Liver (tissue), 9 donors: ENCODE measurements around the gene PAXX. TPM values are rescaled to one million over a fixed set of nuclear protein-coding genes. Genes with fewer than 3 reads are reported as not detected.

ENCODE experiments used
- DNase-seq: peaks from one replicate; pipeline ENCODE4 v3.0.0-alpha.2; 2017; ENCODE audit warnings: low spot score
- H3K27ac ChIP-seq, 2 donors: one replicate each; pipeline ENCODE4 v1.7.0; 2013; ENCODE audit warnings: inconsistent platforms in 2 of 2, low read length in 2 of 2, control low read depth in 1 of 2, low read depth in 1 of 2, mild to moderate bottlenecking in 1 of 2
- H3K27me3 ChIP-seq, 4 donors: one replicate each; pipeline versions ENCODE4 v1.6.1 to v1.7.0; 2013; ENCODE audit warnings: low read length in 3 of 4, inconsistent platforms in 1 of 4, mild to moderate bottlenecking in 1 of 4, moderate library complexity in 1 of 4; ENCODE audit not compliant: control insufficient read depth in 4 of 4, insufficient read depth in 4 of 4
- H3K36me3 ChIP-seq, 4 donors: one replicate each; pipeline versions ENCODE4 v1.6.1 to v1.7.0; 2013; ENCODE audit warnings: low read length in 3 of 4, mild to moderate bottlenecking in 3 of 4, low read depth in 1 of 4, moderate library complexity in 1 of 4; ENCODE audit not compliant: control insufficient read depth in 4 of 4, insufficient read depth in 3 of 4
- H3K4me1 ChIP-seq, 4 donors: one replicate each; pipeline versions ENCODE4 v1.6.1 to v1.7.0; 2013; ENCODE audit warnings: low read length in 3 of 4, mild to moderate bottlenecking in 3 of 4, moderate library complexity in 1 of 4; ENCODE audit not compliant: control insufficient read depth in 4 of 4, insufficient read depth in 4 of 4
- H3K4me3 ChIP-seq, 3 donors: one replicate each; pipeline versions ENCODE4 v1.6.1 to v1.7.0; 2013; ENCODE audit warnings: low read length in 3 of 3, control low read depth in 1 of 3, low read depth in 1 of 3, mild to moderate bottlenecking in 1 of 3
- H3K9ac ChIP-seq, 2 donors: one replicate each; pipeline ENCODE4 v1.7.0; 2013; ENCODE audit warnings: low read length in 2 of 2, mild to moderate bottlenecking in 2 of 2, moderate library complexity in 2 of 2, control low read depth in 1 of 2, low read depth in 1 of 2
- H3K9me3 ChIP-seq, 4 donors: one replicate each; pipeline versions ENCODE4 v1.6.1 to v1.7.0; 2013; ENCODE audit warnings: low read length in 3 of 4; ENCODE audit not compliant: control insufficient read depth in 4 of 4
- ATF3 ChIP-seq: IDR thresholded peaks from 2 replicates; pipeline ENCODE4 v1.6.1; 2016; ENCODE audit warnings: antibody characterized with exemption
- CTCF ChIP-seq: fragments of 150-350 bp; IDR thresholded peaks from 2 replicates; pipeline ENCODE4 v1.5.1; 2017; ENCODE audit warnings: improper control_type of control experiment, low read depth, low read length; ENCODE audit not compliant: missing input control
- EGR1 ChIP-seq, 2 donors: IDR thresholded peaks; 2 replicates each; pipeline ENCODE4 v1.6.1; 2016 to 2018; ENCODE audit warnings: antibody characterized with exemption in 2 of 2, low read depth in 2 of 2
- FOXA2 ChIP-seq: IDR thresholded peaks from 2 replicates; pipeline ENCODE4 v1.6.1; 2016; ENCODE audit warnings: antibody characterized with exemption
- GABPA ChIP-seq, 2 donors: IDR thresholded peaks in 1 of 2; conservative IDR thresholded peaks in 1 of 2; 2 replicates each; pipeline ENCODE4 v1.6.1; 2016; ENCODE audit warnings: antibody characterized with exemption in 2 of 2, mild to moderate bottlenecking in 1 of 2, moderate library complexity in 1 of 2
- HNF4A ChIP-seq, 2 donors: conservative IDR thresholded peaks; 2 replicates each; pipeline ENCODE4 v1.6.1; 2016; ENCODE audit warnings: antibody characterized with exemption in 2 of 2, mild to moderate bottlenecking in 2 of 2
- HNF4G ChIP-seq: IDR thresholded peaks from 2 replicates; pipeline ENCODE4 v1.6.1; 2016; ENCODE audit warnings: antibody characterized with exemption
- JUND ChIP-seq, 2 donors: IDR thresholded peaks; 2 replicates each; pipeline ENCODE4 v1.6.1; 2016; ENCODE audit warnings: antibody characterized with exemption in 2 of 2
- NR2F2 ChIP-seq: IDR thresholded peaks from 2 replicates; pipeline ENCODE4 v1.6.1; 2016; ENCODE audit warnings: antibody characterized with exemption
- RXRA ChIP-seq, 2 donors: IDR thresholded peaks; 2 replicates each; pipeline ENCODE4 v1.6.1; 2017 to 2018; ENCODE audit warnings: antibody characterized with exemption in 2 of 2, mild to moderate bottlenecking in 1 of 2
- SP1 ChIP-seq: IDR thresholded peaks from 2 replicates; pipeline ENCODE4 v1.6.1; 2018; ENCODE audit warnings: antibody characterized with exemption, mild to moderate bottlenecking
- TAF1 ChIP-seq: conservative IDR thresholded peaks from 2 replicates; pipeline ENCODE4 v1.6.1; 2016; ENCODE audit warnings: antibody characterized with exemption, mild to moderate bottlenecking
- YY1 ChIP-seq: IDR thresholded peaks from 2 replicates; pipeline ENCODE4 v1.6.1; 2016; ENCODE audit warnings: antibody characterized with exemption, mild to moderate bottlenecking
- ZBTB33 ChIP-seq: IDR thresholded peaks from 2 replicates; pipeline ENCODE4 v1.6.1; 2016; ENCODE audit warnings: antibody characterized with exemption
- WGBS: extraction: QIAGEN DNeasy Blood & Tissue Kit; methylation state at CpG from one replicate; pipeline ENCODE4 v1.1.7; 2013; 5-methylcytosine and 5-hydroxymethylcytosine counted together
- polyA plus RNA-seq, 2 donors: library from polyadenylated mRNA; stranded (reverse) in 1 of 2; unstranded in 1 of 2; fragments of 200-250 nt in 1 of 2; fragments of >200 nt in 1 of 2; fragmentation: Nextera tagmentation in 1 of 2; extraction: Ambion mirVana in 1 of 2; gene quantifications; one replicate each; pipeline versions ENCODE4 v1.2.1 to v1.2.3, GENCODE V29; 2013 to 2015
- total RNA-seq, 2 donors: library from RNA; depleted of rRNA; stranded (reverse); fragments of >200 nt; gene quantifications; one replicate each; pipeline ENCODE4 v1.2.3, GENCODE V29; 2014
- TF ChIP-seq, protein P1 (sequence below): IDR thresholded peaks from 2 replicates; pipeline ENCODE4 v1.6.1; 2016; ENCODE audit warnings: antibody characterized with exemption, mild to moderate bottlenecking
- donor health status: healthy.
- donor health status: healthy.
- donor health status: healthy.
- donor health status: healthy.
- donor health status: healthy.

The PAXX gene
- total and polyA plus RNA-seq, 4 donors = 7.3 to 34.1 (median 19.2) TPM

DNA sequence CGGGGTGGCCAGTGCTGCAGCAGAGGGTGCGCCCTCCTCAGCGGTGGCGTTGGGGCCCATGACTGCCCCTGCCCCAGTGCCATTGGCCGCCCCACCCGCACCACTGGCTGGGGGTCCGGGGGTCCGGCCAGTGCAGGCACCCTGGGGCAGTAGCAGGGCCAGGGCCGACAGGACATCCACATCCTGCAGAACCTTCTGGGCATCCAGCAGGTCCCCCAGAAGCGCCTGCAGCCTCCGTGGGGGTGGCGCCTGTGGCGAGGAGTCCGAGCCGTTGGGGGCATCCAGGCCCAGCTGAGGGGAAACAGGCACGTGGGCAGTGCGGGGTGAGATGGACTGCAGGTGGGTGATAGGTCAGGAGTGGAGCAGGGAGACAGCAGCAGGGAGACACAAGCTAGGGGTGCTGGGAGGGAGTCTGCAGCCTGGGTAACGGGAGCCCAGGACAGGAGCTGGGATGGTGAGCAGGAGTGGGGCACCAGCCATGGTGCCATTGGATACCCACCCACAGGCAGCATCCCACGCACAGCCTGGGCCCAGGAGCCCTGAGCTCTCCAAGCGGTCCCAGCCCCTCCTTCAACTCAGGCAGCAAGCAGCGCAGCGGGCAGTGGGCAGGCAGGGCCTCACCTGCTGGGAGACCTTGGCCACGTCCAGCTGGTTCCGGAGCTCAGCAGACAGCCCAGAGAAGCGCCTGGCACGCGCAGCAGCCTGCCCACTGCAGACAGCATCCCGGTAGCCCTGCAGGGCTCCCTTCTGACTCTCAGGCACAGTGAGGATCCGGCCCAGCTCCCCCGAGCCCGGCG lies 28.7 kb downstream of the PAXX start (continued):
- TF ChIP-seq ZBTB33 = no peak
- TF ChIP-seq SP1 = no peak
- no peak for TF ChIP-seq FOXA2
- no peak for TF ChIP-seq GABPA (IDR thresholded peaks at IDR 0.05 in 1 of 2, conservative IDR thresholded peaks at IDR 0.05 in 1 of 2)

DNA sequence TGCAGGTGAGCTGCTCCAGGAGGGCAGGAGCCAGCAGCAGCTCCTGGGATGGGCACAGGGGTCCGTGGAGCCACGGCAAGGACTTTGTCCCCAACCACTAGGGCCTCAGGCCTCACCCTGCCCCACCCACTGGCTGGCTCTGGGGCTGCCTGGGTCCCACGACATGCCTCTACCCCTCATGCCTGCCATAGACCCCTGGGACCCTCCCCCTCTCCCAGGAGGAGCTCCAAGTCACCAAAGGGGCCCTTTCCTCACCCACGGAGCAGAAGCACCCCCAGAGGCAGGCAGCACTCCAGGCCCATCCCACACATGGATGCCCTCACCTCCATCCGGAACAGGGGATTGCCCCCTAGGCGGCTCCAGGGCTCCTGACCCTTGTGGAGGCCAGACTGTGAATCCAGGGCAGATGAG lies 29.4 kb downstream of the PAXX start:
- H3K4me1 ChIP-seq = peaks cover 20 to 43% (median 33%) of the 10 kb centered on the region in 4 donors
- H3K4me3 ChIP-seq = no peak overlapping the region
- H3K36me3 ChIP-seq = peaks cover 0 to 11% (median 4%) of the 10 kb centered on the region in 4 donors
- no peaks in the 10 kb centered on the region for H3K27me3 ChIP-seq
- TF ChIP-seq FOXA2 = no peak
- no peak for TF ChIP-seq ATF3
- TF ChIP-seq TAF1 = no peak
- TF ChIP-seq SP1 = no peak
- no peak for TF ChIP-seq YY1
- TF ChIP-seq, protein P1, sequence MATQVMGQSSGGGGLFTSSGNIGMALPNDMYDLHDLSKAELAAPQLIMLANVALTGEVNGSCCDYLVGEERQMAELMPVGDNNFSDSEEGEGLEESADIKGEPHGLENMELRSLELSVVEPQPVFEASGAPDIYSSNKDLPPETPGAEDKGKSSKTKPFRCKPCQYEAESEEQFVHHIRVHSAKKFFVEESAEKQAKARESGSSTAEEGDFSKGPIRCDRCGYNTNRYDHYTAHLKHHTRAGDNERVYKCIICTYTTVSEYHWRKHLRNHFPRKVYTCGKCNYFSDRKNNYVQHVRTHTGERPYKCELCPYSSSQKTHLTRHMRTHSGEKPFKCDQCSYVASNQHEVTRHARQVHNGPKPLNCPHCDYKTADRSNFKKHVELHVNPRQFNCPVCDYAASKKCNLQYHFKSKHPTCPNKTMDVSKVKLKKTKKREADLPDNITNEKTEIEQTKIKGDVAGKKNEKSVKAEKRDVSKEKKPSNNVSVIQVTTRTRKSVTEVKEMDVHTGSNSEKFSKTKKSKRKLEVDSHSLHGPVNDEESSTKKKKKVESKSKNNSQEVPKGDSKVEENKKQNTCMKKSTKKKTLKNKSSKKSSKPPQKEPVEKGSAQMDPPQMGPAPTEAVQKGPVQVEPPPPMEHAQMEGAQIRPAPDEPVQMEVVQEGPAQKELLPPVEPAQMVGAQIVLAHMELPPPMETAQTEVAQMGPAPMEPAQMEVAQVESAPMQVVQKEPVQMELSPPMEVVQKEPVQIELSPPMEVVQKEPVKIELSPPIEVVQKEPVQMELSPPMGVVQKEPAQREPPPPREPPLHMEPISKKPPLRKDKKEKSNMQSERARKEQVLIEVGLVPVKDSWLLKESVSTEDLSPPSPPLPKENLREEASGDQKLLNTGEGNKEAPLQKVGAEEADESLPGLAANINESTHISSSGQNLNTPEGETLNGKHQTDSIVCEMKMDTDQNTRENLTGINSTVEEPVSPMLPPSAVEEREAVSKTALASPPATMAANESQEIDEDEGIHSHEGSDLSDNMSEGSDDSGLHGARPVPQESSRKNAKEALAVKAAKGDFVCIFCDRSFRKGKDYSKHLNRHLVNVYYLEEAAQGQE = no peak
- TF ChIP-seq EGR1 (IDR thresholded peaks at IDR 0.05; ENCODE audit: low read depth in 2 of 2) = no peak
- TF ChIP-seq JUND (IDR thresholded peaks at IDR 0.05) = no peak
- no peak for TF ChIP-seq CTCF
- no peak for TF ChIP-seq HNF4G
- no peak for TF ChIP-seq RXRA (IDR thresholded peaks at IDR 0.05)
- TF ChIP-seq NR2F2 = no peak
- TF ChIP-seq HNF4A (conservative IDR thresholded peaks at IDR 0.05) = no peak
- no peak for TF ChIP-seq GABPA (IDR thresholded peaks at IDR 0.05 in 1 of 2, conservative IDR thresholded peaks at IDR 0.05 in 1 of 2)
- no peak for DNase-seq
- no peaks in the 10 kb centered on the region for H3K9me3 ChIP-seq
- no peak overlapping the region for H3K9ac ChIP-seq
- H3K27ac ChIP-seq = no peak overlapping the region
- 89% methylated on average over 6 of the region's 6 CpGs for WGBS
